HL-60 (cell line): ENCODE data around the gene COMMD9.

ENCODE experiments used
- CTCF ChIP-seq: IDR thresholded peaks from one replicate; pipeline ENCODE4 v1.5.1; 2011; ENCODE audit warnings: low read length, control low read depth, inconsistent platforms; ENCODE audit not compliant: insufficient read depth
- GABPA ChIP-seq: IDR thresholded peaks from 2 replicates; pipeline ENCODE4 v1.6.1; 2012; ENCODE audit warnings: low read depth
- POLR2AphosphoS5 ChIP-seq: IDR thresholded peaks from 2 replicates; pipeline ENCODE4 v1.6.1; 2012; ENCODE audit warnings: low read depth
- SPI1 ChIP-seq: IDR thresholded peaks from 2 replicates; pipeline ENCODE4 v1.6.1; 2012; ENCODE audit warnings: low read depth, mild to moderate bottlenecking, borderline replicate concordance

- no peak for TF ChIP-seq POLR2AphosphoS5
- no peak for TF ChIP-seq CTCF
- no peak for TF ChIP-seq GABPA
- no peak for TF ChIP-seq SPI1
Observed at GRCh38 chr11:36280531-36280930, 8.7 kb downstream of the COMMD9 start.
